Keratinocyte (primary cell): Measurements from ENCODE around the gene DNAH12. TPM values are rescaled to one million over a fixed set of nuclear protein-coding genes. Genes with fewer than 3 reads are reported as not detected.
A peak's percentile ranks its signal among the peaks of the same experiment; 100 is the strongest.

ENCODE experiments used
- DNase-seq: peaks from one replicate; pipeline ENCODE4 v3.0.0-alpha.2; 2011; ENCODE audit warnings: low read depth, missing footprints, low spot score
- FAIRE-seq: peaks from 2 replicates; lab custom pipeline; 2011; peaks lifted over from hg19 to GRCh38; lab: Jason Lieb, UNC
- H2AFZ ChIP-seq: 2 replicates; pipeline ENCODE4 v1.6.0; 2012; ENCODE audit warnings: low read length, control low read depth, inconsistent platforms; ENCODE audit not compliant: control insufficient read depth
- H3K27ac ChIP-seq: 2 replicates; pipeline ENCODE4 v1.5.1; 2011; ENCODE audit warnings: low read length; ENCODE audit not compliant: control insufficient read depth, insufficient read depth
- H3K27me3 ChIP-seq: 3 replicates; pipeline ENCODE4 v1.6.0; 2011; ENCODE audit warnings: low read length; ENCODE audit not compliant: control insufficient read depth, insufficient read depth; ENCODE audit errors: extremely low read depth
- H3K36me3 ChIP-seq, 2 experiments: 2 replicates in 1 of 2; 3 replicates in 1 of 2; pipeline ENCODE4 v1.5.1; 2011; ENCODE audit warnings: low read length in 2 of 2, mild to moderate bottlenecking in 1 of 2; ENCODE audit not compliant: control insufficient read depth in 2 of 2, insufficient read depth in 2 of 2; ENCODE audit errors: extremely low read depth in 1 of 2
- H3K4me1 ChIP-seq: 3 replicates; pipeline ENCODE4 v1.5.1; 2011; ENCODE audit warnings: low read length; ENCODE audit not compliant: control insufficient read depth, insufficient read depth; ENCODE audit errors: extremely low read depth
- H3K4me2 ChIP-seq: 3 replicates; pipeline ENCODE4 v1.6.0; 2011; ENCODE audit warnings: low read depth, low read length; ENCODE audit not compliant: control insufficient read depth, insufficient read depth; ENCODE audit errors: extremely low read depth
- H3K4me3 ChIP-seq, 3 experiments: fragments of 200-600 bp in 1 of 3; sonication (generic) in 1 of 3; 2 replicates in 2 of 3; 3 replicates in 1 of 3; pipeline ENCODE4 v1.5.1; 2011 to 2016; ENCODE audit warnings: low read length in 3 of 3, mild to moderate bottlenecking in 3 of 3, control low read depth in 2 of 3, inconsistent platforms in 1 of 3, low read depth in 1 of 3, mixed read lengths in 1 of 3, mixed run types in 1 of 3, moderate library complexity in 1 of 3; ENCODE audit not compliant: control insufficient read depth in 2 of 3, insufficient read depth in 2 of 3; ENCODE audit errors: extremely low read depth in 1 of 3
- H3K79me2 ChIP-seq: 2 replicates; pipeline ENCODE4 v1.6.0; 2012; ENCODE audit warnings: low read length; ENCODE audit not compliant: control insufficient read depth, insufficient read depth
- H3K9ac ChIP-seq: 3 replicates; pipeline ENCODE4 v1.6.0; 2011; ENCODE audit warnings: low read length; ENCODE audit not compliant: control insufficient read depth, insufficient read depth; ENCODE audit errors: extremely low read depth
- H3K9me1 ChIP-seq: 3 replicates; pipeline ENCODE4 v1.6.0; 2011; ENCODE audit warnings: low read length; ENCODE audit not compliant: control insufficient read depth, insufficient read depth; ENCODE audit errors: extremely low read depth
- H3K9me3 ChIP-seq: 2 replicates; pipeline ENCODE4 v1.5.1; 2012; ENCODE audit warnings: low read depth, low read length; ENCODE audit not compliant: control insufficient read depth
- H4K20me1 ChIP-seq: 3 replicates; pipeline ENCODE4 v1.6.0; 2011; ENCODE audit warnings: low read length; ENCODE audit not compliant: control insufficient read depth, insufficient read depth; ENCODE audit errors: extremely low read depth
- EZH2 ChIP-seq: IDR thresholded peaks from one replicate; pipeline ENCODE4 v1.6.1; 2012; ENCODE audit warnings: inconsistent platforms, mild to moderate bottlenecking, low read length, moderate library complexity
- dilution Hi-C: fragments of 300-500 bp; cut with MboI; formaldehyde crosslinking; loops from one replicate; pipeline ENCODE4 v1.7.0; 2020; ENCODE audit warnings: low sequenced_read_pairs; ENCODE audit not compliant: extremely low pct_ligation_motif_present
- polyA plus RNA-seq, 5 experiments: library from polyadenylated mRNA; depleted of rRNA in 3 of 5; stranded (reverse) in 3 of 5; stranded (forward) in 1 of 5; unstranded in 1 of 5; fragments of >200 nt; gene quantifications; 1 replicate in 1 of 5; 2 replicates in 3 of 5; 3 replicates in 1 of 5; pipeline versions ENCODE4 v1.2.1 to v1.2.3, GENCODE V29; 2011 to 2012; ENCODE audit warnings: missing spikeins in 2 of 5, low read depth in 1 of 5, low replicate concordance in 1 of 5
- TF ChIP-seq, protein P1 (sequence below), 3 experiments: IDR thresholded peaks in 1 of 3; conservative IDR thresholded peaks in 1 of 3; optimal IDR thresholded peaks in 1 of 3; 2 replicates in 2 of 3; 3 replicates in 1 of 3; pipeline versions ENCODE3 to v1.5.1; 2011; ENCODE audit warnings: low read length in 3 of 3, mild to moderate bottlenecking in 3 of 3, moderate library complexity in 2 of 3, control low read depth in 1 of 3, inconsistent platforms in 1 of 3; ENCODE audit not compliant: insufficient read depth in 2 of 3; ENCODE audit errors: extremely low read depth in 1 of 3

Gene DNAH12
- polyA plus RNA-seq, 1 donor (not counting 4 experiments of a cell fraction or from before 2014, with no cell fraction given): not detected

DNA sequence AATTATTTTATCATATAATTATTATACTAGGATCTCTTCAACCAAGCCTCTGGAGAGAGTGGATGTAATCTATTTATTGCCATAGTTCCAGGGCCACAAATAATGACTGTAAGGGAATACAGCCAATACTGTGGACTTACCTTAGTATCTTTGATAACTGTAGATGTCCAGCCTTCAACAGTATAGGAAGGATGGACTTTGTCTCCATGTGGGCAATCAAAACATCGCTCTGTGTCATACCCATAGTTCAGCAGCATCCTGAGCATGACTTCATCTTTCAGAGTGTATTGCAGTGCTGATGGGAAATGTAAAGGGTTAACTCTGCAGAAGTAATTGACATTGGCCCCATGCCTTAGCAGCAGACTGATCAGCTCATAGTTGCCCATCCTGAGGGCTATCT is 265.9 kb downstream of the DNAH12 start:
- H2AFZ ChIP-seq: no peak overlapping the region
- H4K20me1 ChIP-seq: no peaks in the 10 kb centered on the region
- no peaks in the 10 kb centered on the region for H3K79me2 ChIP-seq
- H3K4me1 ChIP-seq: no peaks in the 10 kb centered on the region
- H3K4me3 ChIP-seq: no peak overlapping the region
- dilution Hi-C loops: no loop called here
- peak; percentile 17 for FAIRE-seq
- no peaks in the 10 kb centered on the region for H3K27me3 ChIP-seq
- TF ChIP-seq, protein P1, sequence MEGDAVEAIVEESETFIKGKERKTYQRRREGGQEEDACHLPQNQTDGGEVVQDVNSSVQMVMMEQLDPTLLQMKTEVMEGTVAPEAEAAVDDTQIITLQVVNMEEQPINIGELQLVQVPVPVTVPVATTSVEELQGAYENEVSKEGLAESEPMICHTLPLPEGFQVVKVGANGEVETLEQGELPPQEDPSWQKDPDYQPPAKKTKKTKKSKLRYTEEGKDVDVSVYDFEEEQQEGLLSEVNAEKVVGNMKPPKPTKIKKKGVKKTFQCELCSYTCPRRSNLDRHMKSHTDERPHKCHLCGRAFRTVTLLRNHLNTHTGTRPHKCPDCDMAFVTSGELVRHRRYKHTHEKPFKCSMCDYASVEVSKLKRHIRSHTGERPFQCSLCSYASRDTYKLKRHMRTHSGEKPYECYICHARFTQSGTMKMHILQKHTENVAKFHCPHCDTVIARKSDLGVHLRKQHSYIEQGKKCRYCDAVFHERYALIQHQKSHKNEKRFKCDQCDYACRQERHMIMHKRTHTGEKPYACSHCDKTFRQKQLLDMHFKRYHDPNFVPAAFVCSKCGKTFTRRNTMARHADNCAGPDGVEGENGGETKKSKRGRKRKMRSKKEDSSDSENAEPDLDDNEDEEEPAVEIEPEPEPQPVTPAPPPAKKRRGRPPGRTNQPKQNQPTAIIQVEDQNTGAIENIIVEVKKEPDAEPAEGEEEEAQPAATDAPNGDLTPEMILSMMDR (optimal IDR thresholded peaks at IDR 0.05 in 1 of 3, IDR thresholded peaks at IDR 0.05 in 1 of 3, conservative IDR thresholded peaks at IDR 0.05 in 1 of 3; ENCODE audit: extremely low read depth in 1 of 3, insufficient read depth in 2 of 3, low read length in 3 of 3): no peak
- TF ChIP-seq EZH2: no peak
- no peak overlapping the region for H3K27ac ChIP-seq
- no peak for DNase-seq
- H3K9me1 ChIP-seq: no peaks in the 10 kb centered on the region
- H3K9me3 ChIP-seq: no peaks in the 10 kb centered on the region
- H3K36me3 ChIP-seq: no peaks in the 10 kb centered on the region
- no peak overlapping the region for H3K9ac ChIP-seq
- H3K4me2 ChIP-seq: no peak overlapping the region

DNA sequence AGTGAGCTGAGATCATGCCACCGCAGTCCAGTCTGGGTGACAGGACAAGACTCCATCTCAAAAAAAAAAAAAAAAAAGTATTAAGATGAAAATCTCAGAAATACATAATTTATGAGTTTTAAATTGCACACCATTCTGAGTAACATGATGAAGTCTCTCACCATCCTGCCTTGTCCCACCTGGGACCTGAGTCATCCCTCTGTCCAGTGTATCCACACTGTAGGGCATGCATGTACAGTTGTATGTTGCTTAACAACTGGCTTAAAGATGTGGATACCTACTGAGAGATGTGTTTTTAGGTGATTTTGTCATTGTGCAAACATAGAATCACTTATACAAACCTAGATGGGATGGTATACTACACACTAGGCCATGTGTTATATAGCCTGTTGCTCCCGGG is 268.8 kb downstream of the DNAH12 start:
- no peak overlapping the region for H3K27ac ChIP-seq
- H3K36me3 ChIP-seq: no peaks in the 10 kb centered on the region
- no peaks in the 10 kb centered on the region for H4K20me1 ChIP-seq
- dilution Hi-C loops: no loop called here
- no peak overlapping the region for H3K4me2 ChIP-seq
- no peaks in the 10 kb centered on the region for H3K79me2 ChIP-seq
- TF ChIP-seq EZH2: no peak
- TF ChIP-seq, protein P1 (optimal IDR thresholded peaks at IDR 0.05 in 1 of 3, IDR thresholded peaks at IDR 0.05 in 1 of 3, conservative IDR thresholded peaks at IDR 0.05 in 1 of 3; ENCODE audit: extremely low read depth in 1 of 3, insufficient read depth in 2 of 3, low read length in 3 of 3): no peak
- H3K4me3 ChIP-seq: no peak overlapping the region
- no peaks in the 10 kb centered on the region for H3K9me3 ChIP-seq
- H3K9ac ChIP-seq: no peak overlapping the region
- DNase-seq (no peak), FAIRE-seq (no peak)
- H3K4me1 ChIP-seq: no peaks in the 10 kb centered on the region
- H3K9me1 ChIP-seq: no peaks in the 10 kb centered on the region
- H2AFZ ChIP-seq: no peak overlapping the region
- H3K27me3 ChIP-seq: no peaks in the 10 kb centered on the region
